Gastroesophageal sphincter (tissue), 3 donors: ENCODE results near the gene LRRFIP1.

Experiments used
- EP300 ChIP-seq: sonication (generic); formaldehyde crosslinking; IDR thresholded peaks from one replicate; pipeline ENCODE4 v1.6.1; 2017; ENCODE audit warnings: antibody characterized with exemption, mild to moderate bottlenecking
- TF ChIP-seq, protein P1 (sequence below), 4 experiments: fragments of 200-600 bp in 2 of 4; fragments of 450-650 bp in 2 of 4; sonication (generic) in 1 of 4; IDR thresholded peaks; one replicate each; pipeline ENCODE4 v1.5.1; 2017 to 2019; ENCODE audit warnings: antibody characterized with exemption in 4 of 4, mild to moderate bottlenecking in 2 of 4, moderate library complexity in 2 of 4

GRCh38 chr2:237614151-237614720 lies 13.2 kb upstream of the LRRFIP1 start:
- TF ChIP-seq, protein P1, sequence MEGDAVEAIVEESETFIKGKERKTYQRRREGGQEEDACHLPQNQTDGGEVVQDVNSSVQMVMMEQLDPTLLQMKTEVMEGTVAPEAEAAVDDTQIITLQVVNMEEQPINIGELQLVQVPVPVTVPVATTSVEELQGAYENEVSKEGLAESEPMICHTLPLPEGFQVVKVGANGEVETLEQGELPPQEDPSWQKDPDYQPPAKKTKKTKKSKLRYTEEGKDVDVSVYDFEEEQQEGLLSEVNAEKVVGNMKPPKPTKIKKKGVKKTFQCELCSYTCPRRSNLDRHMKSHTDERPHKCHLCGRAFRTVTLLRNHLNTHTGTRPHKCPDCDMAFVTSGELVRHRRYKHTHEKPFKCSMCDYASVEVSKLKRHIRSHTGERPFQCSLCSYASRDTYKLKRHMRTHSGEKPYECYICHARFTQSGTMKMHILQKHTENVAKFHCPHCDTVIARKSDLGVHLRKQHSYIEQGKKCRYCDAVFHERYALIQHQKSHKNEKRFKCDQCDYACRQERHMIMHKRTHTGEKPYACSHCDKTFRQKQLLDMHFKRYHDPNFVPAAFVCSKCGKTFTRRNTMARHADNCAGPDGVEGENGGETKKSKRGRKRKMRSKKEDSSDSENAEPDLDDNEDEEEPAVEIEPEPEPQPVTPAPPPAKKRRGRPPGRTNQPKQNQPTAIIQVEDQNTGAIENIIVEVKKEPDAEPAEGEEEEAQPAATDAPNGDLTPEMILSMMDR (IDR thresholded peaks at IDR 0.05): no peak
- no peak for TF ChIP-seq EP300
